ENCODE results near the gene DMD.

- TF ChIP-seq POLR2AphosphoS5 (IDR thresholded peaks at IDR 0.05; ENCODE audit: low read depth, low read length), result no peak
- TF ChIP-seq POLR2A (IDR thresholded peaks at IDR 0.05; ENCODE audit: low read depth, low read length), result no peak
- no peak for TF ChIP-seq TAF1 (IDR thresholded peaks at IDR 0.05; ENCODE audit: borderline replicate concordance, low read depth, low read length)
Measured at GRCh38 chrX:32150141-32150540, 1061.2 kb downstream of the DMD start.
